NCI-H774 (cell line): Measurements from ENCODE around the gene MDFI.

ENCODE experiments used
- DNase-seq: peaks from one replicate; lab custom pipeline; 2025; lab: John Stamatoyannopoulos, UW

The MDFI gene

DNA sequence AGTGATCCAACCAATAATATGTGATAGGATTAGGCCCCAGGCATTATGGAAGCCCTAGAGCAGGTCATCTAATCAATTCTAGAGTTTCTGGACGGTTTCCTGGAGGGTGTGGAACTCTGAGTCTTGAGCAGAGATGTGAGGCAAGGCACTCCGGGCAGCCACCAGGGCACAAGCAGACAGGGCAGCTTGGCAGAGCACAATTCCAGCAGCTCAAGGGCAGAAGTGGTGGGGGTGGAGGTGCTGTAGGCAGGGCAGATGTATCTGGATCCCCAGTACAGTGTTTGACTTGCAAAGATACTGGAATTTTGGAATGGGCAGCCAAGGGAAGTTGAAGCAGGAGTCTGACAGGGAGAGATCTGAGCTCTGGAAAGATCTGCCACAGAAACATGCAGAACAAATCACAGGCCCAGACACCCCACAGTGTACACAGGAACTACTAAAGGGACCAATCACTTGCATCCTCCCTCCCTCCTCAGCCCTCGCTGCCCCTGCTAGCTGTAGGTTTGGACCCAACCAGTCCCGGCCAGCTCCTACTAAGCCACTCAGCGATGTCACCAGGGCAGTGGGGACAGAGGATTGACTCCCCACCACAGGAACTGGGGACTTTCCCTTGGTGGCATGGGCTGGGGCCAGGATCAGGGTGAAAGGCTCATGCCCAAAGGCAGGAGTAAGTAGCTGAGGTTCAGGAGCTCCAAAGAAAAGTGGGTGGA lies 50.1 kb downstream of the MDFI start:
- no peak for DNase-seq

- DNase-seq, result no peak
These were observed 51.1 kb downstream of the MDFI start for GRCh38 chr6:41689171-41690008.

GRCh38 chr6:41690541-41691330 lies 52.5 kb downstream of the MDFI start:
- DNase-seq, result no peak

- no peak for DNase-seq
These were observed 53.3 kb downstream of the MDFI start for GRCh38 chr6:41691426-41692079.

DNA sequence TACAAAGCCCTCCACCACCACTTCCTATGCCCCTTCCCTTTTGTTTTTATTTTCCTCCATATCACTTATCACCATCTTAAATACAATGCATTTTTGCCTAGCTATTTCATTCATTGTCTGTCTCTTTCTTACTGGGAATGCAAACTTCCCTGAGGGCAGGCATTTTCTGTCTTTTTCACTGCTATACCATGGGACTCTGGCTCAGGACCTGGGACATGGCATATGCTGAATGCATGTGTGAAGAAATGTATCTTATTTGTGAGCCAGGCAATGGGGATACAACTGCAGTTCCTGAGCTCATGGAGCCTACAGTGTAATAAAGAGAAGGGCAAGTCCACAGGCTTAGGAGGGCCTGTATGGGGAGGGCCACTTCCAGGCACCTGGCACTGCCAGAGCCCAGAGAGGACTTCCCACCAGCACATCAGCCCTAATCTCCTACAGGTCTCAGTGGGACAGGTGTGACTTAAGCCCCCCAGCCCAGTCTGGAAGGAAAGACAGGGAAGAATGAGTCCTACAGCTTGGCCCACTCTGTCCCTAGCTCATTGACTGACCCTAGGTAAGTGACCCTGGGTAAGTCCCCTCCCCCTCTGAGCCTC lies 53.9 kb downstream of the MDFI start:
- DNase-seq, result no peak

GRCh38 chr6:41692730-41693129 lies 54.5 kb downstream of the MDFI start:
- no peak for DNase-seq

- no peak for DNase-seq
These were observed 55.3 kb downstream of the MDFI start for GRCh38 chr6:41693281-41694240.

DNA sequence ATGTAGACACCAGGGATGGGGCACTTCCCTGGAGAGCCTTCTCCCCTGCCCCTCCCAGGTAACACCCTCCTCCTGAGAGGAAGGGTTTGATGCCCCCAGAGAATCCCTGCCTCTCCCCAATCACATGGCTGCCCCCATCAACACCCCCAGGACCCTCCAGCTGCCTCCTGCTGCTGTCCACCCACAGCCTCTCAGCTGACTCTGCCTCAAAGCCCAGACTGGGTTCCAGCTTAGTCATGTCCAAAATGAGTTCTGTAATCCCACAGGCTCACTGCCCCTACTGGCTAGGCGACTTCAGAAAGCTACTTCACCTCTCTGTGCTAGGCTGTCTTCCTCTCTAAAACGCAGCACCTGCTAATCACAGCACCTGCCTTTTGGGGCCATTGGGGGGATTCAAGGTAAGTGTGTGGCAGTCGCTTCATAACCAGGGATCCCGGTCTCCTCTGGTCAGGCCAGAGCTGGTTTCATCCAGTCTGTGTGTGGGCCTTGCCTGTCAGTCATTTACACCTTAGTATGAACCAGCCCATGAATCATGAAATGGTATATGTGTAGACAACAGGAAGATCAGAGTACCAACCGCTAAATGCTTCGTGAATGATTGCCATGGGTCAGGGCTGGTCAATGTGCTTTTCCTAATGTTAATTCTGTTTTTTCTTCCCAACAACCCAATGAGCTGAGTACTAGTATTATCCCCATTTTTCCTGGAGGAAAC lies 56.7 kb downstream of the MDFI start:
- DNase-seq, result no peak

- DNase-seq, result no peak
These were observed 57.6 kb downstream of the MDFI start for GRCh38 chr6:41695825-41696224.

DNA sequence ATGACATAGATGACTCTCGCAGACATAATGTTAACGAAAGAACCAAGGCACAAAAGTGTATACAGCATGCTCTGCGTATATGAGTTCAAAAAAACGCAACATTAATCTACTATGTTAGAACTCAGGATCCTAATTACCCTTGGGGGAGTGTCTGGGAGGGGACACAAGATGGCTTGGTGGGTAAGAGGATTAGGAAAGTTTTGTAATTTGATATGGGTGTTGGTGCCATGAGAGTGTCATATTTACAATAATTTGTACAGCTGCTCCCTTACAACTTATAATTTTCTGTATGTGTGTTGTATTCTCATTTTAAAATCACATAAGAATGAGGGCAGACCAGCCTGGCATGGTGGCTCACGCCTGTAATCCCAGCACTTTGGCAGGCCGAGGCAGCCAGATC lies 58.5 kb downstream of the MDFI start:
- no peak for DNase-seq

- DNase-seq, result no peak
These were observed 59.9 kb downstream of the MDFI start for GRCh38 chr6:41697861-41698781.

DNA sequence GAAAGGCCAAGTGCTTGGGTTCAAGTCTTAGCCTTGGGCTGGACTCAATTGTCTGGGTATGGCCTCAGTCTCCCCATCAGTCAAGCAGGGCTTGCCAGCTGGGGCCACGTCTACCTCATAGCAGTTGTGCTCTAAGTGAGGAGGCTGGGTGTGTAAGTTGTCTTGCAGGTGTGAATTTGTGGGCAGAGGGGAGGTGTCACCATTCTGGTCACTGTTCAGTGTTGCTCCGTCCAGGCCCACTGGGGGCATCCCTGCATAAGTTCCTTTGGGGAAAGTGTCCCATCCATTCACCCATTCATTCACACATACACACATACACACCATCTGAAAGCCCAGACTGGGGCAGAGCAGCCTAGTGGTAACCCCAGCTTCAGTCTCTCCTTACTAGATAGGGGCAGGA lies 60.8 kb downstream of the MDFI start:
- no peak for DNase-seq

DNA sequence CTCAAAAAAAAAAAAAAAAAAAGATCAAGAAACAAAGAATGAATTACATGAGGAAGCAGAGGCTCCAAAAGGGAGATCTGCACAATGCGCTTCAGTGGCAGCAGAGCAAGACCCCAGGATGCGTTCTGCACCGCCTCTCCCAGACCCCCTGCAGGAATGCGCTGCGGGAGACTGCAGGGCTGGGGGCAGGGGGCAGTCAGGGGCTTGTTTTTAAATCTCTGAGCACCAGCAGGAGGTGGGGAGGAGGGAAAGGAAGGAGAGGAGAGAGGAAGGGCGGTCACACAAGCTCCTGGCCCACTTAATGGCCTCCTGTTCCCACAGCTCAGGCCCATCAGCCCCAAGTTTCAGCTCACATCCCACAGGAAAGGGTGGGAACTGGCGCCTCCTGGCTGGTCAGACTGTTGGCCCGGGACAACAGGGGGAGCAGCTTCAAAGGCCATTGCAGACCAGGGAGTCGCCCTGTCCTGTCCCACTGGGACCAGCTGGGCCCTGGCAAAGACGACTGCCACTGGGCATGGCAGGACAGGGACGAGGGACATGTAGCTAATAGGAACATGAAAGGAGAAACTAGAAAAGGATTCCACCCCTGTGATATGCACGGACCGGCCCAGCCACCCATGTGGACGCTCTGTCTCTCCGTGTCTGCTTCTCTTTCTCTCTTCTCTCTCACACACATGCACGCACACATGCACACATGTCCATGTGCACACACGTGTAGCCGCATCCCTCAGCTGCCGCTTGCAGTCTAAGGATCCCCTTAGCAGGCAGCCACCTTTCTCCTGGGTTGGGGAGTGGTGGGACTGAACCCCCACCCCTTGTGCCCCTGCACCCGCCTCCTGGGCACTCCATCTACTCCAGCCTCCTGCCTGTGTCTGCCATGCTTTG lies 62.4 kb downstream of the MDFI start:
- no peak for DNase-seq

- no peak for DNase-seq
These were observed 63.9 kb downstream of the MDFI start for GRCh38 chr6:41702089-41702745.

DNA sequence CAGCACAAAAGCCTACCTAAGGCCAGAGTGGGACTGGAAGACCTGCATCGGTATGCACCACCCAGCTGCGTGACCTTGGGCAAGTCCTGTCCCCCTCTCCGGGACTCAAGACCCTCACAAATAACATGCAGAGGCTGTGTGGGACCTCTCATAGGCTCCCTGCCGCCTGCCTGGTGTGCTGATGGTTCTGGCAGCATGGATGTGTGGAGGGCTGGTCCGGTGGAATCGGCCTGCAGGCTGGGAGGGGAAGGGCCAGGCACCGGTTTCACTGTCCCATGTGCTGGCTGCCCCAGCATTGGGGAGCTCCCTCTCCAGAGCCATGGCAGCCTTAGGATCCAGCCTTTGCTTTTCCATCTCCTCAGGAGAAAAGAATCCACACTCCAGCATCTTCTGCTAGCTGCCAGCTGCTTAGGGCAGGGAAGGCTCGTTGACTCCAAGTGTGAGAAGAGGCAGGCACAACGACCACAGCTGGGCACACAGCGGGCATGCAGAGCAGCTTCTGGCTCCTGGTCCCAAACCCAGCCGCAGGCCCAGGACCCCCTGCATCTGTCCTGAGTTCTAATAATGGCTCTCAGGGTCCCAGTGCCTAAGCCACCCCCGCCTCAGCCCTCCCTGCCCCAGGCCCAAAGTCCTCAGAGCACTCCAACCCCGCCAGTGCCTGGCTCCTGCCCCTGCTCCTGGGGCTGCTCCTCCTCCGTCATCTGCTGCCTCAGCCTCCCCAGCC lies 64.7 kb downstream of the MDFI start:
- no peak for DNase-seq
